Stimulated activated memory B cell treated with anti-CD40 and anti-IgM and Interleukin-4, amounts not matched to agents 10 μg/mL and 1 μg/mL and 100 μg/mL, for 72 hours (primary cell): ENCODE results near the gene DIS3L2.
"Not testable (repeated sequence)": the region's sequence is repeated elsewhere in the genome, so short reads cannot be mapped to it uniquely, and the experiment has no call there.

Experiments
- ATAC-seq: fragments of 150-1000 bp; cut with Tn5 transposase; 2 replicates; pipeline ENCODE4 v1.10.0; 2021
- H3K27ac Mint-ChIP-seq: one replicate; pipeline ENCODE4 v1.8.0; 2022; ENCODE audit warnings: mild to moderate bottlenecking, mixed read lengths
- H3K27me3 Mint-ChIP-seq: one replicate; pipeline ENCODE4 v1.8.0; 2022; ENCODE audit warnings: mixed read lengths
- H3K36me3 Mint-ChIP-seq: one replicate; pipeline ENCODE4 v1.8.0; 2022; ENCODE audit warnings: mixed read lengths
- H3K4me1 Mint-ChIP-seq: one replicate; pipeline ENCODE4 v1.8.0; 2022; ENCODE audit warnings: mixed read lengths
- H3K4me3 Mint-ChIP-seq: one replicate; pipeline ENCODE4 v1.8.0; 2022; ENCODE audit warnings: mild to moderate bottlenecking, moderate library complexity, mixed read lengths
- H3K9me3 Mint-ChIP-seq: one replicate; pipeline ENCODE4 v1.8.0; 2022; ENCODE audit warnings: mixed read lengths

Gene DIS3L2

DNA sequence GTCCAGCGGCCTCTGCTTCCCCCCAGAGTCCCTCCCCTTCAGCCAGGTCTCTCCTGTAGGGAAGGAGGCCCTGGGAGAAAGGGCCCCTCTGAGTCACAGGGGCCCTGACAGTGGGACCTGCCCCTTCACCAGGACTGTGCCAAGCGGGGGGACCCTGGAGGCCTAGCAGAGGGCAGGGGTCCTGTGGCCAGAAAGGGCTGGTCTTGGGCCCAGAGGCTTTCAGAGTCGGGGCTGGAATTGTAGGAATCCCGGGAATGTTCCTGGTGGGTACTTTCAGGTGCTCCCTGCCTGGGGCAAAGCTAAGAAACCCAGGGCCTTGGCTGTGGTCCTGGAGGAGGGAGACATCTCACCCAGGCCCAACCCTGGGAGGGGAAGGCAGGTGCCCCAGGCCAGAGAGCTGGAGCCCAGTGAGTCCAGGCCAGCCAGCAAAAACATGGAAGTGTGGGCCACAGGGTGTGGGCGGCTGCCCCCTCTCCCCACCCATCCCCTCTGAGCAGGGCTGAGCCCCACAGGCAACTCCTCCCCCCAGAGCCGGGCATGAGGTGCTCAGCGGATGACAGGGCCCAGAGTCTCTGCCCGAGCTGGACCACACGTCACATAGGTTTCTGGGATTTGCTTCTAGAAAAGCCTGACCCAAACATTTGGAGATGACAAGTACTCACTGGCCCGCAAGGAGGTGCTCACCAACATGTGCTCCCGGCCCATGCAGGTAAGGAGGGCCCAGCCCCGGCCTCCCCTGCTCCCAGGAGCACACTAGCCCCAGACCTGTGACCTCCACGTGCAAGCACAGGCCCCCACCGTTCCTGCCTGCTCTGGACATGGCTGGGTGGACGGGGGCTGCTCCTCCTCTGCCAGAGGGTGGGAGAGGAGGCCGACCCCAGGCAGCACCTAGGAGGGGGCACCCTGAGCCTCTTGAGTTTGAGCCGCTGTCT lies 368.8 kb downstream of the DIS3L2 start:
- Mint-ChIP-seq H3K9me3 (no peaks in the 10 kb centered on the region), H3K27ac (no peak overlapping the region), H3K36me3 (peaks cover 14% of the 10 kb centered on the region), H3K27me3 (no peaks in the 10 kb centered on the region), H3K4me3 (no peak overlapping the region), H3K4me1 (peaks cover 21% of the 10 kb centered on the region)
- ATAC-seq, result no peak

DNA sequence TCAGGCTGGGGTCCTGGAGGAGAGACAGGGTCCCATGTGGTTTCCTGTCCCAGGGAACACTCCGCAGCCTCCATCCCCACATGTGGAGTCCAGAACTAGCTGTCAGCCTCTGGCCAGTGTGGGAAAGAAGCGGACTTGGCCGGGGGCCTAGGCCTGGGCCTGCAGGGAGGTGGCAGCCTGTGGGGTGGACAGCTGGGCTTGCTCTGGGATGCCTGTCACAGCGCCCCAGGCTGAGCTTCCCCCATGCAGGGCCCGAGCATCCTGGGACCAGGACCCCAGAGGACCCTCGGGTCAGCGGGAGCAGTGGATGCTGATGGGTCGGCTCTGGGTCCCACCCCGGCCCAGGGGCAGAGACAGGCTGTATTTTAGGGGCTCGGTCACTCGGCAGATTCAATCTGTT lies 369.5 kb downstream of the DIS3L2 start:
- H3K27me3 Mint-ChIP-seq, H3K9me3 Mint-ChIP-seq, ATAC-seq, H3K4me3 Mint-ChIP-seq, H3K27ac Mint-ChIP-seq: not testable (repeated sequence)
- Mint-ChIP-seq H3K4me1 (peaks cover 21% of the 10 kb centered on the region), H3K36me3 (peaks cover 18% of the 10 kb centered on the region)

GRCh38 chr2:232331641-232332040 lies 370.1 kb downstream of the DIS3L2 start:
- Mint-ChIP-seq H3K4me1 (peaks cover 19% of the 10 kb centered on the region), H3K36me3 (peaks cover 19% of the 10 kb centered on the region)
- not testable (repeated sequence) for H3K4me3 Mint-ChIP-seq, H3K27ac Mint-ChIP-seq, H3K9me3 Mint-ChIP-seq, H3K27me3 Mint-ChIP-seq, ATAC-seq

GRCh38 chr2:232332244-232332939 lies 370.9 kb downstream of the DIS3L2 start:
- H3K9me3 Mint-ChIP-seq, H3K27ac Mint-ChIP-seq, H3K4me3 Mint-ChIP-seq, ATAC-seq, H3K27me3 Mint-ChIP-seq: not testable (repeated sequence)
- Mint-ChIP-seq H3K4me1 (peaks cover 12% of the 10 kb centered on the region), H3K36me3 (peaks cover 19% of the 10 kb centered on the region)

- H3K4me3 Mint-ChIP-seq, result no peak overlapping the region
- H3K9me3 Mint-ChIP-seq, result no peaks in the 10 kb centered on the region
- H3K27ac Mint-ChIP-seq, result no peak overlapping the region
- peaks cover 7% of the 10 kb centered on the region for H3K4me1 Mint-ChIP-seq
- peaks cover 19% of the 10 kb centered on the region for H3K36me3 Mint-ChIP-seq
- ATAC-seq, result no peak
- no peaks in the 10 kb centered on the region for H3K27me3 Mint-ChIP-seq
These were observed 371.4 kb downstream of the DIS3L2 start for GRCh38 chr2:232332940-232333259.

GRCh38 chr2:232333361-232334135 lies 372.0 kb downstream of the DIS3L2 start:
- H3K27me3 Mint-ChIP-seq, result no peaks in the 10 kb centered on the region
- ATAC-seq, result no peak
- no peak overlapping the region for H3K27ac Mint-ChIP-seq
- H3K36me3 Mint-ChIP-seq, result peaks cover 19% of the 10 kb centered on the region
- no peak overlapping the region for H3K4me3 Mint-ChIP-seq
- H3K4me1 Mint-ChIP-seq, result peaks cover under 1% of the 10 kb centered on the region
- no peaks in the 10 kb centered on the region for H3K9me3 Mint-ChIP-seq

DNA sequence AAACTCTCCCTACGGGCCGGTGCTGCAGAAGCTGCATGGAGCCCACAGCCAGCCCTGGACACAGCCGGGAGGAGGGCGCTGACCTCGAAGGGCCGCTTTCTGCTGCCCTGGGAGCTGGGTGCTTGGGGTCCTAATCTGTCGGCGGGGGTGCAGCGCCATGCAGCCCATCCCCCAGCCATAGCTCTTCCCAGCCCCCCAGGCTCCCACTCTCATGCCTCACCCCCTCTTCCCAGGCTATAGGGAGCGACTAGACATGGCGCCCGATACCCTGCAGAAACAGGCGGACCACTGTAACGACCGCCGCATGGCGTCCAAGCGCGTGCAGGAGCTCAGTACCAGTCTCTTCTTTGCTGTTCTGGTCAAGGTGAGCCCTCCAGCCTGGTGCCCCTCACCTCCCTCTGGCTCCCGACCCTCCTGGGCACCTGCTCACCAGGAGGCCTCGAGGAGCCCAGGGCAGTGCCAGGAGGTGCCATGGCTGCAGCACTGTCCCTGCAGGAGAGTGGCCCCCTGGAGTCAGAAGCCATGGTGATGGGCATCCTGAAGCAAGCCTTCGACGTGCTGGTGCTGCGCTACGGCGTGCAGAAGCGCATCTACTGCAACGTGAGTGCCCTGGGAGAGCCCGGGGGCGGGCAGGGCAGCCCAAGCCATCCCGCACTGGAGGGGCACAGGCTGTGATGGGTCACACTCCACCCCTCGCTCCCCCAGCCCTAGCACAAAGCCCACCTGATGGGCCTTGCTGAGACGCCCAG lies 372.8 kb downstream of the DIS3L2 start:
- not testable (repeated sequence) for H3K9me3 Mint-ChIP-seq, H3K4me1 Mint-ChIP-seq, ATAC-seq, H3K27me3 Mint-ChIP-seq, H3K4me3 Mint-ChIP-seq, H3K27ac Mint-ChIP-seq
- H3K36me3 Mint-ChIP-seq, result peaks cover 27% of the 10 kb centered on the region

DNA sequence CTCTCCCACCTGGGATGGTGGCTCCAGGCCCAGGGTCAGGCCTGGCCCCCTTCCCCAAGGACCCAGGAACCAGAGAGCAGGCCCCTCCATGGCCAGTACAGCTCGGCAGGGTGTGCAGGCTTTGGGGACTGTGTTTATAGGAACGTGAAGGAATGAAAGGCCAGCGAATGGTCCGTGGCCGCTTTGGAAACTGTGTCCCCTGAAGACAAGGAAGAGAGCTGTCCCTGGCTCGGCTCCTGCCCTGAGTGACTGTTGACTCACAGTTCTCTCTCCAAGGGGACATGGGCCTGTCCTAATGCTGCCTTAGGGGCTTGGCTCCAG lies 373.3 kb downstream of the DIS3L2 start:
- H3K36me3 Mint-ChIP-seq, result peaks cover 32% of the 10 kb centered on the region
- H3K4me1 Mint-ChIP-seq, H3K27ac Mint-ChIP-seq, H3K4me3 Mint-ChIP-seq, ATAC-seq, H3K9me3 Mint-ChIP-seq, H3K27me3 Mint-ChIP-seq: not testable (repeated sequence)

- not testable (repeated sequence) for H3K9me3 Mint-ChIP-seq, H3K4me1 Mint-ChIP-seq, H3K27me3 Mint-ChIP-seq, ATAC-seq, H3K27ac Mint-ChIP-seq, H3K4me3 Mint-ChIP-seq
- peaks cover 34% of the 10 kb centered on the region for H3K36me3 Mint-ChIP-seq
These were observed 373.8 kb downstream of the DIS3L2 start for GRCh38 chr2:232335206-232335858.

- Mint-ChIP-seq H3K4me3 (no peak overlapping the region), H3K27ac (no peak overlapping the region)
These were observed 374.3 kb downstream of the DIS3L2 start for GRCh38 chr2:232335859-232336215.

GRCh38 chr2:232336241-232336736 lies 374.8 kb downstream of the DIS3L2 start:
- Mint-ChIP-seq H3K27ac (no peak overlapping the region), H3K4me1 (no peaks in the 10 kb centered on the region), H3K27me3 (no peaks in the 10 kb centered on the region), H3K4me3 (no peak overlapping the region), H3K9me3 (no peaks in the 10 kb centered on the region), H3K36me3 (peaks cover 34% of the 10 kb centered on the region)
- ATAC-seq, result no peak

More at GRCh38 chr2:232335859-232336215, 374.3 kb downstream of the DIS3L2 start:
- Mint-ChIP-seq H3K36me3 (peaks cover 34% of the 10 kb centered on the region), H3K4me1 (no peaks in the 10 kb centered on the region), H3K27me3 (no peaks in the 10 kb centered on the region), H3K9me3 (no peaks in the 10 kb centered on the region)
- no peak for ATAC-seq

- Mint-ChIP-seq H3K36me3 (peaks cover 34% of the 10 kb centered on the region), H3K4me3 (no peak overlapping the region), H3K4me1 (no peaks in the 10 kb centered on the region), H3K27me3 (no peaks in the 10 kb centered on the region), H3K9me3 (no peaks in the 10 kb centered on the region), H3K27ac (no peak overlapping the region)
- ATAC-seq, result no peak
These were observed 375.6 kb downstream of the DIS3L2 start for GRCh38 chr2:232336981-232337720.

- peaks cover 31% of the 10 kb centered on the region for H3K36me3 Mint-ChIP-seq
- H3K27me3 Mint-ChIP-seq, ATAC-seq, H3K4me1 Mint-ChIP-seq, H3K4me3 Mint-ChIP-seq, H3K9me3 Mint-ChIP-seq, H3K27ac Mint-ChIP-seq: not testable (repeated sequence)
These were observed 376.7 kb downstream of the DIS3L2 start for GRCh38 chr2:232338094-232338758.

DNA sequence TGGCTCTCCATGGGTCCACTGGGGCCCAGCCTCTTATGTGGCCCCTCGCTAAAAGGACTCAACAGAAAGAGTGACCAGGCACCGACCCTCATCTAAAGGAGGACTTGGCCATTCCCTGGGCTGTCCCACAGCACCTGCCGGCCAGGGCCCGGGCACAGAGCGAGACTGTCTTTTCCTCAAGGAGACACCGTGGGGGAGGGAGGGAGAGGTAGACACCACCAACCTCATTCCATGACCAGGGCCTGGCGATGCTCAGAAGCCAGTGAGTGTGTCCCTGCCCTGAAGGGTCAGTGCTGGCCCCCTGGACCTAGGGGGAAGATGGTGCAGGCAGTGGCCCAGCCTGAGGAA lies 377.2 kb downstream of the DIS3L2 start:
- H3K4me1 Mint-ChIP-seq, result no peaks in the 10 kb centered on the region
- H3K36me3 Mint-ChIP-seq, result peaks cover 27% of the 10 kb centered on the region
- ATAC-seq, result no peak
- H3K4me3 Mint-ChIP-seq, result no peak overlapping the region
- H3K9me3 Mint-ChIP-seq, result peaks cover 4% of the 10 kb centered on the region
- no peak overlapping the region for H3K27ac Mint-ChIP-seq
- H3K27me3 Mint-ChIP-seq, result no peaks in the 10 kb centered on the region
